GM13977 (cell line): ENCODE data around the gene ALK.

ENCODE experiments used
- DNase-seq: peaks from one replicate; pipeline ENCODE4 v3.0.0; 2012; ENCODE audit warnings: low spot score
- in situ Hi-C: fragments of 300-500 bp; cut with MboI; formaldehyde crosslinking; loops from one replicate; pipeline ENCODE4 v1.12.0; 2022; ENCODE audit warnings: low sequenced_read_pairs, low pct_unique_long_range_greater_than_20kb, mixed read lengths, inconsistent platforms; ENCODE audit not compliant: unreplicated experiment
- TF ChIP-seq, protein P1 (sequence below): IDR thresholded peaks from 2 replicates; pipeline ENCODE4 v1.5.1; 2012; ENCODE audit warnings: mild to moderate bottlenecking, control low read depth; ENCODE audit not compliant: insufficient read depth; ENCODE audit errors: extremely low read depth, missing control alignments

The ALK gene

DNA sequence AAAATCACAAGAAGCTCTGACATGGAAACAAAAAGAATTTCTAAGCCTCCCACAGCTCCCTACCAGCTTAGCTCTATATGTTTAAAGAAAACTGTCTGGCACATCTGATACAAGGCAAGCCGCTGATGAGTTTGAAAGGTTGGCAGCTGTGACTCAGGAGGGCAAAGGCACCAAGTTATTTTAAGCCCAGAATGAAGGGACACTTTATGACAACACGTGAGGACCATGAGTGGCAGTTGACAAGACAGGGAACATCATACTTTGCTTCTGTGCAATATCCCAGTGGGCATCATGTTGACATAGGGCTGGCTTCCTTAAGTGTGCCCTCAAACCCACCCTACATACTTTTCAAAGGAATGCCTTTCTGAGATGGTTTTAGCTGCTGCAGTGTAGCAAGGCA lies 533.3 kb downstream of the ALK start:
- TF ChIP-seq, protein P1, sequence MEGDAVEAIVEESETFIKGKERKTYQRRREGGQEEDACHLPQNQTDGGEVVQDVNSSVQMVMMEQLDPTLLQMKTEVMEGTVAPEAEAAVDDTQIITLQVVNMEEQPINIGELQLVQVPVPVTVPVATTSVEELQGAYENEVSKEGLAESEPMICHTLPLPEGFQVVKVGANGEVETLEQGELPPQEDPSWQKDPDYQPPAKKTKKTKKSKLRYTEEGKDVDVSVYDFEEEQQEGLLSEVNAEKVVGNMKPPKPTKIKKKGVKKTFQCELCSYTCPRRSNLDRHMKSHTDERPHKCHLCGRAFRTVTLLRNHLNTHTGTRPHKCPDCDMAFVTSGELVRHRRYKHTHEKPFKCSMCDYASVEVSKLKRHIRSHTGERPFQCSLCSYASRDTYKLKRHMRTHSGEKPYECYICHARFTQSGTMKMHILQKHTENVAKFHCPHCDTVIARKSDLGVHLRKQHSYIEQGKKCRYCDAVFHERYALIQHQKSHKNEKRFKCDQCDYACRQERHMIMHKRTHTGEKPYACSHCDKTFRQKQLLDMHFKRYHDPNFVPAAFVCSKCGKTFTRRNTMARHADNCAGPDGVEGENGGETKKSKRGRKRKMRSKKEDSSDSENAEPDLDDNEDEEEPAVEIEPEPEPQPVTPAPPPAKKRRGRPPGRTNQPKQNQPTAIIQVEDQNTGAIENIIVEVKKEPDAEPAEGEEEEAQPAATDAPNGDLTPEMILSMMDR, result no peak
- in situ Hi-C loops, result no loop called here
- DNase-seq, result no peak

DNA sequence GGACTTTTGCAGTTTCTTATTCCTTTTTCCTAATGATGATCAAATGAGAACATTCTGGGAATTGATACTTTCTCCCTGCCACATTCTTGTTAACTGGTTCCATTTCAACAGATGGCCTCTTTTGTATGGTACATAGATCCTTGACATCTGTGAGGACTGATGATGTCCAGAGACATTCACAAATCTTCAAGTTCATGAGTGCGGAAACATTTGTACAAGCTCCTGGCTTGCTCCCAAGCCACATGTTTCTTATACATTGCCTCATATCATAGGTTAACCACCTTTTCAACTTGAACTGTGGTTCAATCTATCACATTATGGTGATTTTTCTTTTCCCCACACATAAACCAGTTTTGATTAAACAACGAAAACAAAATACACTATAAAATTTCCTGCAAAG lies 538.9 kb downstream of the ALK start:
- no peak for DNase-seq
- in situ Hi-C loops, result no loop called here
- TF ChIP-seq, protein P1, result no peak

DNA sequence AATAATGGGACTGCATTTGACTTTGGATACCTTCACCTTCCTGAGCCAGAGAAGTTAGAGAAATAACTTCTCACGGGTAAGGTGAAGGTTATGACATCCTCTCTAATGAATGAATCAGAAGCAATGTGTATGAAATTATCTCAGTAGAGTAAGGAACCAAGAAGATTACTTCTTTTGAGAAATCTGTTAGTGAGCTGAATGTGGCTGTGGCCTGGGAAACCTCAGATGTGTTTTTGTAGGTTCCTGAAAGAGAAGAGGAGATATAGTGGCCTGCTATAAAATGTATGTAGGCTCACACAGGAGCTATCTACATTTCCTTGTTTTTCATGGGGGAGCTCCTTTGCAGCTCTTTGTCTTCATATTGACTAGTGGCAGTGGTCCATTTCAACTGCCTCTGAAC lies 543.6 kb downstream of the ALK start:
- in situ Hi-C loops, result no loop called here
- TF ChIP-seq, protein P1, result no peak
- no peak for DNase-seq

DNA sequence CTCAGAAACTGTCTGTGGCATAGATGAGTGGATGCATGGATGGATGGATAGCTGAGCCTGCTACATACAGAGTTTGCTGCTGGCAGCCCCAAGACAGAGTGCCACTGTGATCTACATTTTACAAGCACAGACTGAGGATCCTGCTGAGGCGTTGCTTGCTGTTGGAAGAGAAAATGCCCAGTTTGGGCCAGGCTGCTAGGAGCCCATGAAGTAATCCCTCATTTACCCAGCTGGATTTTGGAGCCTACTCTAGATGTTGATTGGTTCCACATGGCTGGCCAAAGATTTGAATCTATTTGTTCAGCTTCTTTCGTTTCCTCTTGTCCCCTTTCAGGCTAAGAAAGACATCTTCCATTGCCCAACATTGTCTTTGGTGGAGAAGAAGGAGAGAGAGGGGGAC lies 544.8 kb downstream of the ALK start:
- in situ Hi-C loops, result no loop called here
- TF ChIP-seq, protein P1, result no peak

DNA sequence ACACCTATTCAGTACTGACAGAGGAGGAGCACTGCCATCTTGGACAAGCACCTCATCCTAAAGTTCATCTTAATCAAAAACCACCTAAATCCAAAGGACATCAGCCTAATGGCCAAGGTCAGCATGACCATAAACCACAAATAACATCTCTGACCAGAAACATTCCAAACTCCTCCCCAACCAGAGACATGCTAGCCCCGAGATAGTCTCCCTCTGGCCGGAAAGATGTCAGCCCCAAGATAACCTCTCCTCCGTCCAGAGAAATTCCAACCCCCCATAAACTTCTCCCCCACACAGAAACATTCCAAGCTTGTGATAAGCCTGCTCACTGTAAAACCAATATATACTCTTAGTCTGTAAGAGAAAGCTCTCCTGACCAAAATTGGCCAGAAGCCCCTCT lies 545.5 kb downstream of the ALK start:
- in situ Hi-C loops, result no loop called here
- TF ChIP-seq, protein P1, result no peak
- no peak for DNase-seq

More for the DNA sequence above, 544.8 kb downstream of the ALK start:
- DNase-seq, result no peak

DNA sequence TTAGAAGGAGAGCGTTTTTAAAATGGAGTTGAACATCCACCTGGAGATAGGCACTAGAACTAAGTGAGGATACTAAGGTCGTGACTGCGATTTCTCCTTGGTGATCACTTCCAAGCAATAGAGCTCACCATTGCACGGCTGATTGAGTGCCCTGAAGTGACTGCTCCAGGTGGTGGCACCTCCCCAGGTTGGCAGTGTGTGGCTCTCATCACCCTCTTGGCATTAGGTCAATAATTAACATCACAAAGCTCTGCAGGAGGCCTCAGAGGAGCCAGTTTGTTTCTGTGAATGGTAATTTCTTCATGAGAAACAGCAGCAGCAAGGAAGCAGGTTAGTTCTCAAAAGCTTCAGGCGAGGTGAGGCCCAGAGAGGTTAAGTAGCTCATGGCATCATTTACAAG lies 546.6 kb downstream of the ALK start:
- in situ Hi-C loops, result no loop called here
- no peak for DNase-seq
- TF ChIP-seq, protein P1, result no peak

DNA sequence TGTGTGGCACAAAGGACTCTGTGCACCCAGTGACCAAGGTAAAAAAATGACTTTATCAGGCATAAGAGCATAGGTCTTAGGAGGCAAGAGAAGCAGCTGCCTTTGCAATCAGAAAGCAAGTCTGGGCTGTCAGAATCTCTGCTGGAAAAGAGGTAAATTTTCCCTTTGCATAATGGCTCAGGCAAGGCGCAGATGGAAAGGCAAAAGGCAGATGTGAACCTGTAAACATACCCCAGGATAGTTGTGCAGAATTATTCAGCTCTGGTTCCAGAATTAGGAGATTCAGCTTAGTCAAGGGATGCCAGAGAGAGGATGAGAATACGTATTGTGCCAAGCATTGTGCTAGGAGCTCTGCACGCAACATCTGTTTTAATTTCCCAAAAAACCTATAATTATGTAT lies 547.5 kb downstream of the ALK start:
- no peak for DNase-seq
- in situ Hi-C loops, result no loop called here
- TF ChIP-seq, protein P1, result no peak
